Measurements from ENCODE around the gene JAK2.
"Not testable (repeated sequence)": the region's sequence is repeated elsewhere in the genome, so short reads cannot be mapped to it uniquely, and the experiment has no call there.

Gene JAK2

DNA sequence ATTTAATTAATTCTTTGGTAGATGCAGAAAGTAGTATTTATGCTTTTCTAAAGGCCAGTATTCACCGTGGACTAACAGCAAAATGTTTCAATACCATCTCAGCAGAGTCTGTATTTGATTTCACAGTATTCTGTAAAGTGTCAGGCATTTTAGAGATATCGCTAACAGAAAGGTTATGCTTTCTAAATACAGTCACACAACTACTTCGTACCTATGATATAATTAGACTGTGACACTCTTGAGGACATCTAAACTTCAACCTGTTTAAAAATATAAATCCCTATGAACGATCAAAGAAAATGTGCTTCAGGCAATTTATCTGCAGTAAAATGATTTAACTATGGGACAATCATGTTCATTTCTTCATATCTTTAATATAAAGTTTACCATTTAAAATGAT, 41.7 kb upstream of the JAK2 start:
- H3K9me2 ChIP-seq (replicated peaks; ENCODE audit: low read depth, low read length) = no peaks in the 10 kb centered on the region

DNA sequence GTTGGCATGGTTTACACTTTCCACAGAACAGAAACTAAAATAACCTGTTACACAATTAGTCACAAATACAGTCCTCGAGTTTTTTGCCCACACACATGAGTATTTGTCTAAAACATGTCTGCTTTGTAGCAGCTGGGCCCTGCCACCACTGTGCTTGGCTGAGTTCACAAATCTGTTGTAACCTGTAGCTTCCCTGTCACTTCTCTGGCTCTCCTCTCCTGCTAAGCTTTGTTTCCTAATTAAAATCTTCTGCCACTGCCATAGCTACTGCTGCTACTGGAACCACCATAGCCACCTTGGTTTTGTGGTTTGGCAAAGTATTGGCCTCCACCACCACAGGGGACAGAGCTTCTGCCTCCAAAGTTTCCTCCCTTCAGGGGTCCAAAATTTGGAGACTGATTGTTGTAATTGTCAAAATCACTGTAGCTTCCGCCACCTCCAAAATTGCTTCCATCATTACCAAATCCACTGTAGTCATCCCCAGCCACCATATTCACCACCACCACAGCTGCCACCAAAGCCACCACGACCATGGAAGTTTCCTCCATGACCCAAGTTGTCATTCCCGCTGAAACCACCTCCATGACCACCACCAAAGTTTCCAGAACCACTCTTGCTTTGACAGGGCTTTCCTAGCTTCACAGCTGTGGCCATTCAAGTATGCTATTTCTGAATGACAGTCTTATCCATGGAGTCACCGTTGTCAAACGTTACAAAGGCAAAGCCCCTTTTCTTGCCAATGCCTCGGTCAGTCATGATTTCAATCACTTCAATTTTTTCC, 40.5 kb upstream of the JAK2 start:
- not testable (repeated sequence) for H3K36me3 ChIP-seq (ENCODE audit: insufficient read depth, low read length); H3K4me3 ChIP-seq (ENCODE audit: low read length, poor library complexity, severe bottlenecking); H4K20me1 ChIP-seq (ENCODE audit: insufficient read depth, low read length, poor library complexity, severe bottlenecking); H3K9me2 ChIP-seq (replicated peaks; ENCODE audit: low read depth, low read length); H3K9me3 ChIP-seq (ENCODE audit: insufficient read depth, low read depth, low read length); H3F3A ChIP-seq (ENCODE audit: low read depth); H3K4me2 ChIP-seq (ENCODE audit: low read depth, low read length, poor library complexity, severe bottlenecking); H3K79me2 ChIP-seq (ENCODE audit: insufficient read depth, low read length); H2AFZ ChIP-seq (ENCODE audit: low read length); H3K9ac ChIP-seq (ENCODE audit: low read depth, low read length, poor library complexity, severe bottlenecking); H3K27me3 ChIP-seq (ENCODE audit: insufficient read depth, low read length, poor library complexity, severe bottlenecking); H3K4me1 ChIP-seq (ENCODE audit: insufficient read depth, low read length, poor library complexity, severe bottlenecking)

More for the DNA sequence above, 41.7 kb upstream of the JAK2 start:
- Histone ChIP-seq H3K4me1 (ENCODE audit: insufficient read depth, low read length, poor library complexity, severe bottlenecking) (no peaks in the 10 kb centered on the region), H2AFZ (ENCODE audit: low read length) (no peak overlapping the region), H3K4me2 (ENCODE audit: low read depth, low read length, poor library complexity, severe bottlenecking) (no peak overlapping the region), H3K9me3 (ENCODE audit: insufficient read depth, low read depth, low read length) (no peaks in the 10 kb centered on the region), H3K79me2 (ENCODE audit: insufficient read depth, low read length) (no peaks in the 10 kb centered on the region), H4K20me1 (ENCODE audit: insufficient read depth, low read length, poor library complexity, severe bottlenecking) (no peaks in the 10 kb centered on the region), H3K4me3 (ENCODE audit: low read length, poor library complexity, severe bottlenecking) (no peak overlapping the region), H3K36me3 (ENCODE audit: insufficient read depth, low read length) (no peaks in the 10 kb centered on the region), H3K27me3 (ENCODE audit: insufficient read depth, low read length, poor library complexity, severe bottlenecking) (no peaks in the 10 kb centered on the region), H3K9ac (ENCODE audit: low read depth, low read length, poor library complexity, severe bottlenecking) (no peak overlapping the region), H3F3A (ENCODE audit: low read depth) (no peaks in the 10 kb centered on the region)
- TF ChIP-seq EZH2phosphoT487 (IDR thresholded peaks at IDR 0.05; ENCODE audit: borderline replicate concordance) = no peak
- TF ChIP-seq, protein P1, sequence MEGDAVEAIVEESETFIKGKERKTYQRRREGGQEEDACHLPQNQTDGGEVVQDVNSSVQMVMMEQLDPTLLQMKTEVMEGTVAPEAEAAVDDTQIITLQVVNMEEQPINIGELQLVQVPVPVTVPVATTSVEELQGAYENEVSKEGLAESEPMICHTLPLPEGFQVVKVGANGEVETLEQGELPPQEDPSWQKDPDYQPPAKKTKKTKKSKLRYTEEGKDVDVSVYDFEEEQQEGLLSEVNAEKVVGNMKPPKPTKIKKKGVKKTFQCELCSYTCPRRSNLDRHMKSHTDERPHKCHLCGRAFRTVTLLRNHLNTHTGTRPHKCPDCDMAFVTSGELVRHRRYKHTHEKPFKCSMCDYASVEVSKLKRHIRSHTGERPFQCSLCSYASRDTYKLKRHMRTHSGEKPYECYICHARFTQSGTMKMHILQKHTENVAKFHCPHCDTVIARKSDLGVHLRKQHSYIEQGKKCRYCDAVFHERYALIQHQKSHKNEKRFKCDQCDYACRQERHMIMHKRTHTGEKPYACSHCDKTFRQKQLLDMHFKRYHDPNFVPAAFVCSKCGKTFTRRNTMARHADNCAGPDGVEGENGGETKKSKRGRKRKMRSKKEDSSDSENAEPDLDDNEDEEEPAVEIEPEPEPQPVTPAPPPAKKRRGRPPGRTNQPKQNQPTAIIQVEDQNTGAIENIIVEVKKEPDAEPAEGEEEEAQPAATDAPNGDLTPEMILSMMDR (conservative IDR thresholded peaks at IDR 0.05; ENCODE audit: low read length) = no peak

DNA sequence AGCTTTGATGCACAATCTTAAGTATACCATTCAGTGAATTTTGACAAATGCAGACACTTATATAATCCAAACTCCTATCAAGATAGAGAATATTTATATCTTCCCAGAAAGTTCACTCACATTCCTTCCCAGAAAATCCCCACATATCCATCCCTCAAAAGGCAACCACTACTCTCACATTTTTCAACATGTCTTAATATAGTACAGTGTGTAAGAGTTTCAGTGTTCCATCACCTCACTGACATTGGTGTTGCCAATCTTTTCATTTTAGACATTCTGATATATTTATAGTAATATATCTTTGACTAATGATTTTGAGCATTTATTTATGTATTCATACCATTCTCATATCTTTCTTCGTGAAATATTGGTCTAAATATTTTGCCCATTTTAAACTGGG, 38.1 kb upstream of the JAK2 start:
- Histone ChIP-seq H3K4me3 (ENCODE audit: low read length, poor library complexity, severe bottlenecking) (no peak overlapping the region), H3K9me3 (ENCODE audit: insufficient read depth, low read depth, low read length) (no peaks in the 10 kb centered on the region), H3F3A (ENCODE audit: low read depth) (no peaks in the 10 kb centered on the region), H3K4me2 (ENCODE audit: low read depth, low read length, poor library complexity, severe bottlenecking) (no peak overlapping the region), H3K9ac (ENCODE audit: low read depth, low read length, poor library complexity, severe bottlenecking) (no peak overlapping the region), H3K27me3 (ENCODE audit: insufficient read depth, low read length, poor library complexity, severe bottlenecking) (no peaks in the 10 kb centered on the region), H3K9me2 (replicated peaks; ENCODE audit: low read depth, low read length) (no peaks in the 10 kb centered on the region), H4K20me1 (ENCODE audit: insufficient read depth, low read length, poor library complexity, severe bottlenecking) (no peaks in the 10 kb centered on the region), H2AFZ (ENCODE audit: low read length) (no peak overlapping the region), H3K36me3 (ENCODE audit: insufficient read depth, low read length) (no peaks in the 10 kb centered on the region), H3K4me1 (ENCODE audit: insufficient read depth, low read length, poor library complexity, severe bottlenecking) (no peaks in the 10 kb centered on the region), H3K79me2 (ENCODE audit: insufficient read depth, low read length) (no peaks in the 10 kb centered on the region)
- TF ChIP-seq EZH2phosphoT487 (IDR thresholded peaks at IDR 0.05; ENCODE audit: borderline replicate concordance) = no peak
- TF ChIP-seq, protein P1 (conservative IDR thresholded peaks at IDR 0.05; ENCODE audit: low read length) = no peak

DNA sequence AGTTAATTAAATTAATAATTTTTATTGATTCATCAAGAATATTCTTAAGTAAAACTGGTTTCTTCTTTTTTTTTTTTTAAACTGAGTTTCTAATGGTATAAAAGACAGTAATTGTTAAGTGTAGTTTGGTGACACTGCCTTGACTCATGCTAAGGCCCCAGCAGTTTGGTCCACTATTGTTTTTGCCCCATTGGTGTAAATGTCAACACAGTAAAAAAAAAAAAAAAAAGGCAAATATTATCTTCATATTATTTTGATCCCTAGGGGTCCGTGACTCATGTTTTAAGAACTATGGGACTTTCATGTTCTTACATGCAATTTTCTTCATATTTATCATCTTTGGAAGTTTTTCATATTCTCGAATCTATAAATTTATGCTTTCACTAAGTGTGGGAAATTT, 29.2 kb upstream of the JAK2 start:
- H3K9me3 ChIP-seq (ENCODE audit: insufficient read depth, low read depth, low read length) = no peaks in the 10 kb centered on the region
- H3K9me2 ChIP-seq (replicated peaks; ENCODE audit: low read depth, low read length) = no peaks in the 10 kb centered on the region
- no peak overlapping the region for H3K9ac ChIP-seq (ENCODE audit: low read depth, low read length, poor library complexity, severe bottlenecking)
- no peaks in the 10 kb centered on the region for H4K20me1 ChIP-seq (ENCODE audit: insufficient read depth, low read length, poor library complexity, severe bottlenecking)
- no peak for TF ChIP-seq EZH2phosphoT487 (IDR thresholded peaks at IDR 0.05; ENCODE audit: borderline replicate concordance)
- TF ChIP-seq, protein P1 (conservative IDR thresholded peaks at IDR 0.05; ENCODE audit: low read length) = no peak
- no peak overlapping the region for H3K4me2 ChIP-seq (ENCODE audit: low read depth, low read length, poor library complexity, severe bottlenecking)
- H3K27me3 ChIP-seq (ENCODE audit: insufficient read depth, low read length, poor library complexity, severe bottlenecking) = no peaks in the 10 kb centered on the region
- H3K4me1 ChIP-seq (ENCODE audit: insufficient read depth, low read length, poor library complexity, severe bottlenecking) = no peaks in the 10 kb centered on the region
- H3F3A ChIP-seq (ENCODE audit: low read depth) = no peaks in the 10 kb centered on the region
- H3K36me3 ChIP-seq (ENCODE audit: insufficient read depth, low read length) = no peaks in the 10 kb centered on the region
- no peaks in the 10 kb centered on the region for H3K79me2 ChIP-seq (ENCODE audit: insufficient read depth, low read length)
- H2AFZ ChIP-seq (ENCODE audit: low read length) = no peak overlapping the region
- H3K4me3 ChIP-seq (ENCODE audit: low read length, poor library complexity, severe bottlenecking) = no peak overlapping the region

Data from Loucy (cell line).